WTC11 (cell line): ENCODE measurements around the gene MORC1.

Experiments used
- NR3C1 ChIP-seq: sonication (generic); formaldehyde crosslinking; conservative IDR thresholded peaks from 2 replicates; pipeline ENCODE4 v1.8.1; 2023; ENCODE audit warnings: low read depth, mild to moderate bottlenecking, missing genetic modification reagents
- RORB ChIP-seq: fragments of 250-450 bp; sonication (Bioruptor Pico); IDR thresholded peaks from 2 replicates; pipeline ENCODE4 v1.9.0; 2021; ENCODE audit warnings: mild to moderate bottlenecking
- TF ChIP-seq, protein P1 (sequence below): fragments of 200-600 bp; IDR thresholded peaks from 2 replicates; pipeline ENCODE4 v1.8.0; 2022; ENCODE audit warnings: antibody characterized with exemption
- TF ChIP-seq, protein P2 (sequence below): sonication (generic); formaldehyde crosslinking; IDR thresholded peaks from 2 replicates; pipeline ENCODE4 v1.8.1; 2023; ENCODE audit warnings: mild to moderate bottlenecking, missing genetic modification reagents, moderate library complexity

GRCh38 chr3:108972482-108972881 lies 145.5 kb downstream of the MORC1 start:
- TF ChIP-seq RORB (CRISPR knock-in tag) (no peak), NR3C1 (CRISPR knock-in tag) (no peak)
- TF ChIP-seq, protein P1, sequence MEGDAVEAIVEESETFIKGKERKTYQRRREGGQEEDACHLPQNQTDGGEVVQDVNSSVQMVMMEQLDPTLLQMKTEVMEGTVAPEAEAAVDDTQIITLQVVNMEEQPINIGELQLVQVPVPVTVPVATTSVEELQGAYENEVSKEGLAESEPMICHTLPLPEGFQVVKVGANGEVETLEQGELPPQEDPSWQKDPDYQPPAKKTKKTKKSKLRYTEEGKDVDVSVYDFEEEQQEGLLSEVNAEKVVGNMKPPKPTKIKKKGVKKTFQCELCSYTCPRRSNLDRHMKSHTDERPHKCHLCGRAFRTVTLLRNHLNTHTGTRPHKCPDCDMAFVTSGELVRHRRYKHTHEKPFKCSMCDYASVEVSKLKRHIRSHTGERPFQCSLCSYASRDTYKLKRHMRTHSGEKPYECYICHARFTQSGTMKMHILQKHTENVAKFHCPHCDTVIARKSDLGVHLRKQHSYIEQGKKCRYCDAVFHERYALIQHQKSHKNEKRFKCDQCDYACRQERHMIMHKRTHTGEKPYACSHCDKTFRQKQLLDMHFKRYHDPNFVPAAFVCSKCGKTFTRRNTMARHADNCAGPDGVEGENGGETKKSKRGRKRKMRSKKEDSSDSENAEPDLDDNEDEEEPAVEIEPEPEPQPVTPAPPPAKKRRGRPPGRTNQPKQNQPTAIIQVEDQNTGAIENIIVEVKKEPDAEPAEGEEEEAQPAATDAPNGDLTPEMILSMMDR: no peak
- TF ChIP-seq, protein P2, sequence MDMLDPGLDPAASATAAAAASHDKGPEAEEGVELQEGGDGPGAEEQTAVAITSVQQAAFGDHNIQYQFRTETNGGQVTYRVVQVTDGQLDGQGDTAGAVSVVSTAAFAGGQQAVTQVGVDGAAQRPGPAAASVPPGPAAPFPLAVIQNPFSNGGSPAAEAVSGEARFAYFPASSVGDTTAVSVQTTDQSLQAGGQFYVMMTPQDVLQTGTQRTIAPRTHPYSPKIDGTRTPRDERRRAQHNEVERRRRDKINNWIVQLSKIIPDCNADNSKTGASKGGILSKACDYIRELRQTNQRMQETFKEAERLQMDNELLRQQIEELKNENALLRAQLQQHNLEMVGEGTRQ (CRISPR knock-in tag): no peak
